Measurements from ENCODE around the gene MAP2K5.
A peak's percentile ranks its signal among the peaks of the same experiment; 100 is the strongest.

The MAP2K5 gene

DNA sequence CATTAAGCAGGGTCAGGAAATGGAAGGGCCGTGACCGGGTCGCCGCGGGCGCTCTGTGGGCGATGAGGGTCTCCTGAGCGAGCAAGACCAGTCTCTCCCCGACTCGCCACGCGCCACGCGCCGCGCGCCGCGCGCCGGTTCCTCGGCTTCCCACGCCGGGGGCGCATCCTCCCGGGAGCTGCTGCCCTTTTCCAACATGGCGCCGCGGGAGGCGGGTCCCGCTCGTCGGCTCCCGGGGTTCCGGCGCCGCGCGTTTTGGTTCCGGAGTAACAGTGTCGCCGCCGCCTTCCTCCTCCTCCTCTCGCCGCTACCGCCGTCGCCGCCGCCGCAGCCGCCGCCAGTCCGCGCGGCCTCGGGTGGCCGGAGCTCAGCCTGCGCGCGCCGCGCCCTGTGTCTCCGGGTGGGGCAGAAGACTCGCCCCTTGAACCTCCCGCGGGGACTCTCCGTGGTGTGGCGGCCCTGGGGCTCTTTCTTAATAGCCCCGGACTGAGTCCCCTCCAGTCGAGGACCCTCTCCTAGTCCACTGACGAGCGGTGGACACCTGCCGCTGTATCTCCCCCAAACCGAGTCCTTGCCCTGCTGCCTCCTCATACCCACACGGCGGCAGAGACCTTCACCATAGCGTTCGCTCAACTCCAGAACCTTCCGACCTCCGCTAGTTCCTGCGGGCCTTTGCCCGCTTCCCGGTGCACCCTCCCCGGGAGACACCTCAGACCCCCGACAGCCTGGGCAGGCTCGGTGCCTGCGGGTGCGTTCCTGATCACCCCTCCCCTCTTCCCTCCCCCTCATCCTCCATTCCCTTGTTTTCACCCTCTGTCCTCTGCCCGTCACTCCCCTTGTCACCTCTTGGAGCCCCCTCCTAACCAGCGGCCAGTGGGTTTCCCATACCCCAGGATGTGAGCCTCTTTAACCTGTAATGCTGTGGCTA lies at the start of gene MAP2K5:
TSS of gene MAP2K5 (plus strand) at position 284 of the 928 bp plus-strand sequence. CDS start at position 917, 633 bp downstream.
- peak; percentile 84 for DNase-seq

DNA sequence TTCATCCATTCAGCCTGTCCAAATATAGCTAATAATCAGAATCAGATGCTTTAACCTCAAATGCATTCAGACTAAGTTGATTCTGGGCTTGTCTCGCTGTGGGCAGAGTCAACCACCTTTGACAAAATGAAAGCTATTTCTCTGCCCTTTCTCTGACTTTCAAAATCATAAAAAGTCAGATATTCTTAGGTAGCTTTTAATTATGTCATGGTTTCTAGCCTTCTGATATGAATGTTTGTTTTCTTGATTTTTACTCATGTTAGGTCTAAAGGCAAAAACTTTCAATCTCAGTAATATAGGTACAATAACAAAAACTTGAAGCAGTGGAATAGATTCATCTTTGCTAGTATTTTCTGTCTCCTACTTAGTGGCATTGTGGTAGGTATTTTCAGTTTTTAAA lies 46.9 kb upstream of the MAP2K5 start:
- DNase-seq = no peak

DNA sequence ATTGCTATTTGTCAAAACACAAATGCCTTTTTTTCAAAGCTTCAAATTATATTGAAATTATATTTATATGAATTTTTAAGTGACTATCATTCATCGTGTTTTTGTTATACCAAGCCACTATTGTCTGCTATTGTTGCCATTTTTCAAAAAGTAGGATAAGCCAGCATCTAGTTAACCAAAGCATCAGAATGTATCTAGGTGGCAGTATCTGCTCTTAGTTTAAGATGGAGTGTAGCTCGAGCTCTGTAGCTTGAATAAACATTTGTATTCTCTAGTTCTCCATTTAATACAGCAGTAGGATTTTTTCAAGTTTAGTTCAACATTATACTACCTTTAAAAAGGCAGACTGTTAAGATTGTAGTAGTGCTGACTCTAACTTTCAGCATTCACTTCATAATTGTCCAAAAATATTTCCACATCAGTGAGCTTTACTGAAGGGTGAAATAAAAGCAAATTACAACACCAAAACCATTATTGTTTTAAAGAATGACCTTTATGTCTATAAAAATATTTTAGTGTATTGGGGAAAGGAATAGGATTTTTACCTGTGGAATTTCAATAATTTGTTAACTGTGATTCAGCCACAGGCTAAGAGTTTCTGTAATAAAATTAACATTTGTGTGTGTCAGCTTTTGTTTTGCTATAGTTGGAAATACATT lies 41.2 kb upstream of the MAP2K5 start:
- no peak for DNase-seq

DNA sequence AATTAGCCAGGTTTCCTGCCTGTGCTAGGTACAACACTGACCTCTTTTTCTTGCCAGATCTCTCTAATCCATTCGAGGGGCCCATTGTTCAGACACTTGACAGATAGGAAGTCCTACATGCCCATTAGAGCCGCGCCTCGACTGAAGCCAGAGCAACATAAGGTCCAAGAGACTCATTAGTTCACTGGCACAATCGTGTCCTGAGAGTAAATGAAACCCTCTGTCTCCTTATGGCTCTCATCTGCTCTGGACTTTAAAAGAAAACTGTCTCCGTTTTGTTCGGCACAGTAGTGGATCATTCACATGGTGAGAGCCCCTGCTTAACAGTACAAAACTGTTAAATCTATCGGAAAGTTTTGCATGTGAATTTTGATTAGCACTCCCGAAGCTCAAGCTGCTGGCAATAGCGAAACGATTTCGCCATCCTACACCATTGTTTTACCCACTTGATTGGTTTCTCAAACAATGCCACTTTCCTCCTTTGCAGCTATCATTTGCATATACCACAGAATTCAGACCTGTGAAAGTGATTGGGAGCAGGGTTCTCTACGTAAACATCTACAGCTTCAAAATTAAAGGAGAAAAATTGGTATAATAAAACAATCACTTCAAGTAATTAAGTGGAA lies 40.6 kb upstream of the MAP2K5 start:
- DNase-seq = no peak

DNA sequence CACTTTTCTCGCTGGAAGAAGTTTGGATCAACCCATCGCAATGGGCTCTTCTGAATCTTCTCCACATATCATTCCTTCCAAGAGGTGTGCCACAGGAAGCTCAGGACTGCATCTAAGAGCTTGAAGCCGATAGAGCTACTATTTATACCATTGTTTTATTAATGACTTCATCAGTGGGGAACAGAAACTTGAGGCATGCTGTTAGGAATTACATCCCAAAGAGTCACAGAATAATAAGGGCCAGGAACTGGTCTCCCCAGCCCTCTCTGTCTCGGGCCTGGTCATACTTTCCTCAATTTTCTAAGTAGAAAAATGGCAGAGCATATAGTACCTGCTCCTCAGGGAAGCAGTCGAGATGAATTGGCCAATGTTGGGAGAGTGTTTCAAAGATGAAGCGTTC lies 38.4 kb upstream of the MAP2K5 start:
- no peak for DNase-seq

DNA sequence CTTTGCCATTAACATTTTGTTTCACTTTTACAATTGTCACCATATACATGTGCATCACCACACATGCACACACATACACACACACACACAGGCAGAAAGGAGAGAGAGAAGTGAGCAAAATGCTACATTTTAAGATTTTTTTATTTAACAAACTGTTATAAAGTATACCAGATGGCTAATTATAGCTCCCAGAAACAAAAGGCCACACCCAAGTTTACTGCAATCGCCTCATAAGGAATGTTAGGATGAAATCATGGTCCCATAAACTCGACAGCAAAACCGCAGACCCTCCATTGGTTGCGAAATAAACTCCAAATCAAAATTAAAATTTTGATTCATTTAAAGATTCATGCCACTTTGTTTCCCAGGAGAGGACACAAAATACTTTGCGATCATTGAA lies 37.7 kb upstream of the MAP2K5 start:
- DNase-seq = no peak

DNA sequence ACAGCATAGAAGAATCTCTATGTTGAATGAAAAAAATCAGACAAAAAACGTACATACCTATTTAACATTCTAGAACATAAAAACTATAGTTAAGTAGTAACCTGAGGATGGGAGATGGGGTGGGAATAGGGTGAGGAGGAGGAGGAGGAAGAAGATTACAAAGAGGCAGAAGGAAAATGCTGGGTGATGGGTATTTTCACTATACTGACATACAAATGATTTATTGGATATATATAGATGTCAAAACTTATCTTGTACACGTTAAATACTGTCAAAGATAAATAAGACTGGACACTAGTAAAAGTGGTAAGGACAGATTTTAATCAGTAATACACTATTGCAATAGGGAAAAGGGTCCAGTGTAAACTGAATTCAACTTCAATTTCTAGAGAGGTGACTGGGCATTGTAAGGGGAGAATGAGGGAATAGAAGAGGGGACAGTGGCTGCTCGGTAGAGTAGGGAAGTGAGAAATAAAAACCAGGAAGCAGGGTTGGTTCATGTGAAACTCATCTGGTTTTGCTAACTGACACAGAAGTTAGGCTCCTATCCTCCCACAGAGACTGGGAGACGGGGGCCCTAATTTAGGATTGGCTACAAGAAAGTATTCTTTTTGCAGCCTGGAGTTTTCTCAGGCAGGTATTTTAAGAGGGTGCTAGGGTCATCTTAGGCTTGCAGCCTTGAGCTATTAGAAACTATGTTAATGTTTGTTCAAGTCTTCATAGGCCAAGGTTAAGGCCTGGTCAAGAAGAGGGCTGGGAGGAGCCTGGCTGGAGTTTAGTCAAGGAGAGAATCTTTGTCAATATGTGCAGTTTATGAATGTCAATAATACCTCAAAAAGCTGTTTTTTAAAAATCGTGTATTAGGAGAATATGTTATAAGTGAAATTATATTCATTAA lies 36.6 kb upstream of the MAP2K5 start:
- no peak for DNase-seq

DNA sequence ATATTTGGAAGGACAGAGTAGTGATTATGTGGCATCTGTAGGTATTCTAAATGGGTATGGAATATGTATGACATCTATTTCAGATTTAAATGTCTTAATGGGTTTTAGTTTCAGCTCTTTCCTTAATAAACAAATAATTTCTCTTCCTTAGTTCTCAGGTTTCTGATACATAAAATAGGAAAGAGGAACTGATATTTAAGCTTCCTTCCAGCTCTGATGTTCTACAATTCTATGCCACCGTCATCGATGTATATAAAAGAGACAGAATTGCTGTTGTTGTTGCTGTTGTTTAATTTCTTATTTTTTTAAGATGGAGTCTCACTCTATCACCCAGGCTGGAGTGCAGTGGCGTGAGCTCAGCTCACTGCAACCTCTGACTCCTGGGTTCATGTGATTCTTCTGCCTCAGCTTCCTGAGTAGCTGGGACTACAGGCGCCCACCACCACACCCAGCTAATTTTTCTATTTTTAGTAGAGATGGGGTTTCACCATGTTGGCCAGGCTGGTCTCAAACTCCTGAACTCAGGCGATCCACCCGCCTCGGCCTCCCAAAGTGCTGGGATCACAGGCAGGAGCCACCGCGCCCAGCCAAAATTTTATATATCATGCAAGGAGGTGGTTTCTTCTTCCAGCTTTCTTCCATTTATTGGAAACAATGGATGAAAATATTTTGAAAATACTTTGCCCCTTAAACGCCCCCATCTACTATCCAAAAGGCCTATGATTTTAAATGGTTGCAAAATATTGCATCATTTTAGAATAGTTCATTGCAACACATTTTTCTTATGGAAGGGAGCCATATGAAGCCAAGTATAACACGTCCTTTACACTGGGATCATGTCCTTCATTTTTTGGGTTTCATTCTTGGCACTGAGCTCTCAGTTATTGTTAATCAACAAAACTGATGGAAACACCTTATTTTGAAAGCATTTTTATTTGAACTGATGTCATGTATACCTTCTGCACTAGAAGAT lies 35.4 kb upstream of the MAP2K5 start:
- no peak for DNase-seq

DNA sequence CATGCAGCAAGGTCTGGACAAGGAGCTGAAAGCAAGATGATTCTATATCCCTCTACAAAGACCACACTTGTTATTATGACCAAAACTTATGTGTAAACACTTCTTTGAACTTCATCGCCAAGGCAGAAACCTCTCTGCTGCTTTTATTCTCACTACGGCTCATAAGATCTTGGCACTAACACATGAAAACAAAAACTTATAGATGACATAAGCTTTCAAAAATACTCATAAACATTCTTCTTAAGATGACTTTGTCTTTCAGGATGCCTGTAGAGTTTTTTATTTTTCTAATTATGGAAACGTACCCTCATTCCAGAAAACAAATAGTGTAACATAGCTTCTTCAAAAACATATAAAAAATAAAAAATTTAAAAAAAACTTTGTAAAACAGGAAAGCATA lies 34.1 kb upstream of the MAP2K5 start:
- DNase-seq = no peak

DNA sequence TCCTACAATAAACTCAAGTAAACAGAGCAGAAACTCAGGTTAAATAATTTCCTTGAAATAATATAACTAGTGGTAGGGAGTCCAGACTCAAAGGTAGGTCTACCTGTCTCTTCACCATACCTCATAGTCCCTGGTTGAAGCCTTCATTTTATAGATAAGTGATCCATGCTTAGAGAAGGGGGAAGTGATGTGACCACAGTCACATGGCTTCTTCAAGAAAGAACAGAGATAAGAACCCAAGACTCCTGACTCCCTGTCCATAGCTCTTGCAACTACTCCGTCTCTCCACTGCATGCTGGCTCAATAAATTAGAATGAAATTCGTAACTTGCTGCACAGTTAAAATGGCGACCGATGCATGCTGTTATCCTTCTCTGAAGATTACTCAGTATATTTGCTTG lies 32.6 kb upstream of the MAP2K5 start:
- no peak for DNase-seq

DNA sequence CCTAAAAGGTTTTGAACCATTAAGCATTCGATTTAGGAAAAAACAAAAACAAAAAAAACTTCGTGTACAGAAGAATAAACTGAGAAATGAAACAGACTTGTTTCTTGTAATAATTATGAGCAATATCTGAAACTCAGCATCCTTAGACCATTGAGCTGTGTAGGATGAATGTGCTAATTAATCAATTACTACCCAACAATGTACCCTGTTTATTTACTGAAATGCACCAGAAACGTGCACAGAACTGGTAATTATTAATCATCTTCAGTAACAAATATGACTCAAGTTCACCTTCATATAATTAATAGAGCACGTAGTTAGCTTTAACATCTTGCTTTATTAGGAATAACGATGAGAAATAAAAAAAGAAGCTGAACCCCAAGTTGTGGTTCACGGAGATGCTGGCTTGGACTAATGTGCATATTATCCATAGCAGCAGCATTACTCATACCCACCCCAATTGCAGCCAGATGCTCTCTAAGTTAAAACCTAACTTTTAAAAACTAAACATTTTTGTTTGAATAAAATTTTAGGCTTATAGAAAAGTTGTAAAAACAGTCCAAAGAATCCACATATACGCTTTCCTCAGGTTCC lies 31.8 kb upstream of the MAP2K5 start:
- DNase-seq = no peak

DNA sequence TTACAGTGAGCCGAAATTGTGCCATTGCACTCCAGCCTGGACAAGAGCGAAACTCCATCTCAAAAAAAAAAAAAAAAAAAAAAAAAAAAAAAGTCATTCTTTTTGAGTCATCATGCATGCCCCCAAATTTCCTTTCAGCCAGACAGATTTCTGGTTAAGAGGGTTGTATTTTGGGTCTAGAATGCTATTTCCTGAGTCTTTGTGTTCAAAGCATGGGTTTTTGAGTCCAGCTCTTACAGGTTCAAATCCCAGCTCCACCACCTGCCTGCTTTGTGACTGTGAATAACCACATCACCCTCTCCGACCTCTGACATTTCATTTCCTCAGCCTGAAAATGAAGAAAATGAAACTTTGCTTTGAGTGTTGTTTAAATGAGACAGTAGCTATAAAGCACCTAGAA lies 30.9 kb upstream of the MAP2K5 start:
- DNase-seq = no peak

DNA sequence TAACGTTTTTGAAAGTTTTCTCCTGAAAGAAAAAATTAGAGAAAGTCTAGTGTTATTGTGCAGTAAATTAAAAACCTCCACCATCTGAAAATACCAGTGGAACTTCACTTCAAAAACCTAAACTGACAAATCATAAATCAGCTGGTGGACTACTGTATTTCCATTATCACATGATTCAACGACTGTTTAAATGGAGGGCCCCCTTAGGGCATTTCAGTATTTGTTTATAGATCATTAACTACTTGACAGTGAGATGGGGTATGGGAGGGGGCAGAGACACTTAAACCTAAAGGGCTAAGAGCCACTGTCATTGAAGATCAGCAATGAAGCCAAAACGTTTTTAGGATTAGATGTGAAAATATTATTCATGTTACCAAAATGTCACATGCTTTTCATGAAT lies 30.4 kb upstream of the MAP2K5 start:
- no peak for DNase-seq

DNA sequence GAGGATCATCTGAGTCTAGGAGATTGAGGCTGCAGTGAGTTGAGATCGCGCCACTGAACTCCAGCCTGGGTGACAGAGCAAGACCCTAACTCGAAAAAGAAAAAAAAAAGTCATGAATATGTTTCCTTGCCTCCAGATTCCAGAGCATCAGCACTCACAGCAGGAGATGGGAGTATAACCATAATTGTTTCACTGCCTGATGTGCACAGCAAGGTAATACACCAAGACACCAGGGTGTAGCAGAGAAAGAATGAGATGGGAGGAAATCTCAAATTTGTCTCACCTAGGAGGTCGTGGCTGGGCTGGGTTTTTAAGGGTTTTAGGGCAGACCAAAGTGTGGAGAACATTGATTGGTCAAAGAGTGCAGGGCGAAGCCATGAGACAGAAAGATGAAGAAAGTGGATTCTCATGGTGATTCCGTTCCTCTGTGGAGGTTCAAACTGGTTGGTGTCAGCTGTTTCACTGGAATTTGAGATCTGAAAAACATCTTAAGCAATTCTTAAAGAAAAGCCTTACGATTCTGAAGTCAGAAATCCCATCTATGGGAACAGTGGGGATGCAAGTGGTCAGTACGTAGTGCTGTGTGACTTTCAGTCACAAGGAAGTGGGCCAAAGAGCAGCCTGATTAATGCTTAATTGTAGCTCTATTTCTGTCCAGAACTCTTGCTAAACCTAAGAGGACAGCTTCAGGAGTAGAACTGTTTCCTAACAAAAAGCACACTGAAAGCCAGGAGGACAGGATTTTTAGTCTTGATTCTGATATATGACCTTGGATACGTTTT lies 29.4 kb upstream of the MAP2K5 start:
- no peak for DNase-seq

DNA sequence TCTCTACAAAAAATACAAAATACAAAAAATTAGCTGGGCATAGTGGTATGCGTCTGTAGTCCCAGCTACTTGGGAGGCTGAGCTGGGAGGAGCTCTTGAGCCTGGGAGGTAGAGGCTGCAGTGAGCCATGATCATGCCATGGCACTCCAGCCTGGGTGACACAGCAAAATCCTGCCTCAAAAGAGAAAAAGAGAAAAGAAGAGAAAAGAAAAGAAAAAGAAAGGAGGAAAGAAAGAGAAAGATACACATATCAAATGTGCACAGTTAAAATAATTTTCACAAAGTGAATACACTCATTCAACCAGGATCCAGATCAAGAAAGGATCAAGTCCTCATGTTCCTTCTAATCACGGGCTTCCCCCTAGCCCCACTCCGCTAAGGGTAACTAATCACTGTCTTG lies 27.4 kb upstream of the MAP2K5 start:
- no peak for DNase-seq

DNA sequence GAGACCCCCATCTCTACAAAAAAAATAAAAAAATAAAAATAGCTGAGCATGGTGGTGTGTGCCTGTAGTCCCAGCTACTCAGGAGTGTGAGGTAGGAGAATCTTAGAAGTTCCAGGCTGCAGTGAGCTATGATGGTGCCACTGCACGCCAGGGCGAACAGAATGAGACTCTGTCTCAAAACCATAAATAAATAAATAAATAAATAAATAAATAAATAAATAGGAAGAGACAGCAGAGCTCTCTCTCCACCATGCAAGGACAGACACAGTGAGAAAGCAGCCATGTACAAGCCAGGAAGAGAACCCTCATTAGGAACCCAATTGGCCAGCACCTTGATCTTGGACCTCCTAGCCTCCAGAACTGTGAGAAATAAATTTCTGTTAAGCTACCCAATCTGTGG lies 26.9 kb upstream of the MAP2K5 start:
- DNase-seq = no peak

DNA sequence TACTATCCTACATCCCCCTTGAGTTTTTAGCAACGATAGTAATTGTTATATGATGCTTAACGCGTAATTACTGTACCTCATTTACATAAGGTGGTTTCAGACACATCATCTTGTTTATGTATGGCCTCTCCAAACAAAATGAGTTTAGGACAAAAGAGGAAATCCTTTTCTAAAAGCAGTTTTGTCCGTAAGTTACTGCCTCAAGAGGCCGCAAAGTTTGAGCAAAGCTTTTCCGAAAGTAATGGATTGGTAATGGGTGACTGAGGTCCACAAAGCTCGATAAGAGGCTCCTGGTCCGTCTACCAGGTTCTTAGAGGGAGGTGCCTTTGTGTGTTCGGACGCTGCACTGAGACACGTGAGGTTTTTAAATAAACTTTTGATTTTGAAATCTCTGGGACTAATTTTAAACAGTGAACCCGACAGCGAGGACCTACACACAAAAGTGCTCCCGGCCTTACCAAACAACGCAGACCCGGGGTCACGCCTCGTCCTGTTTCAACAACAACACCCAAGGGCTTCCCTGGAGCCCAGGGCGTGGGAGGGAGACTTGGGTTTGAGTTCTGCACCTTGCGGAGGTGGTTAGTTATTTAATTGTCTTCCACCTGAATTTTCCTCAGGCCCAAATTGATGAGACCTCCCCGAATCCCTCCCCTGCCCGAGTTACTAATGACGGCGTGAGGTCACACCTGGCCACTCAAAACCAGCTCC lies 22.0 kb upstream of the MAP2K5 start:
- no peak for DNase-seq

DNA sequence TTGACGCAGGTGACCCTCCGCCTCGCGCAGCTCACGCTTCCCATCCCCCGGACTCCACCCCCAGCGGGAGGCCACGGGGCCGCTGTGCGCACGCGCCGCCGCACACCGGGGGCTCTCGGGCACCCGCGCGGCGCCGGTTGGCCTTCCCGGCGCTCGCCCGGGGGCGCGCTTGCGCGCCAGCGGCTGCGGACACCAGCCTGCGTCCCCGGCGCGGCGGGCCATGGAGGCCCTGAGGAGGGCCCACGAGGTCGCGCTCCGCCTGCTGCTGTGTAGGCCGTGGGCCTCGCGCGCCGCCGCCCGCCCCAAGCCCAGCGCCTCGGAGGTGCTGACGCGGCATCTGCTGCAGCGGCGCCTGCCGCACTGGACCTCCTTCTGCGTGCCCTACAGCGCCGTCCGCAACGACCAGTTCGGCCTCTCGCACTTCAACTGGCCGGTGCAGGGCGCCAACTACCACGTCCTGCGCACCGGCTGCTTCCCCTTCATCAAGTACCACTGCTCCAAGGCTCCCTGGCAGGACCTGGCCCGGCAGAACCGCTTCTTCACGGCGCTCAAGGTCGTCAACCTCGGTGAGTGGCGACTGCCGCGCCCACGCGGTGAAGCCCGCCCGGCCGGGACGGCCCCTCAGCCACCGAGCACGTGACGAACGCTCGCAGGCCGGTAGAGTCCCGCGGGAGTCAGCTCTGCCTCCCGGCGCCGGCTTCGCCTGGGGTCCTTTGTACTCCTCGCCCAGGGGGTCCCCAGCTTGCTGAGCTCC lies 21.3 kb upstream of the MAP2K5 start, which contains the start of gene C15orf61:
TSS of gene C15orf61 (plus strand) at position 103 of the 754 bp plus-strand sequence. CDS start at position 221, 118 bp downstream.
- peak; percentile 88 for DNase-seq
